ENCODE measurements around the gene SRSF10. TPM values are rescaled to one million over a fixed set of nuclear protein-coding genes. Genes with fewer than 3 reads are reported as not detected.

The SRSF10 gene
- polyA plus RNA-seq, 1 donor (not counting 4 experiments of a cell fraction or from before 2014, with no cell fraction given), result 116 TPM

DNA sequence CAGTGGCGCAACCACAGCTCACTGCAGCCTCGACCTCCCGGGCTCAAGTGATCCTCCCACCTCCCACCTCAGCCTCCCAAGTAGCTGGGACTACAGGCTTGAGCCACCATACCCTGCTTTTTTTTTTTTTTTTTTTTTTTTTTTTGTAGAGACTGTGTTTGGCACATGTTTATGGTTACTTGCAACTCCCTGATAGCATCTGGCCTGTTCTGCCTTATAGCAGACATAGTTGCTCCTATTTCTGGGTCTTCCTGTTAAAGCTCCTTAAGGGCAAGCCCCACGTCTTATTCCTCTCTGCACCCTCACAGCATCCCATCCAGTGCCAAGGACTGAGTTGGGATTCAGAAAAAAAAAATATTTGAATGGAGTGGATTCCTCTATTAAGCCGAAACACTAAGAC is 49.9 kb downstream of the SRSF10 start:
- Histone ChIP-seq H3K36me3 (ENCODE audit: control insufficient read depth in 2 of 2, extremely low read depth in 1 of 2, insufficient read depth in 2 of 2, low read length in 2 of 2) (no peaks in the 10 kb centered on the region), H3K4me1 (ENCODE audit: control insufficient read depth, extremely low read depth, insufficient read depth, low read length) (peaks cover 3% of the 10 kb centered on the region), H3K4me2 (ENCODE audit: control insufficient read depth, extremely low read depth, insufficient read depth, low read depth, low read length) (no peak overlapping the region), H4K20me1 (ENCODE audit: control insufficient read depth, extremely low read depth, insufficient read depth, low read length) (no peaks in the 10 kb centered on the region), H3K4me3 (ENCODE audit: control insufficient read depth in 2 of 3, extremely low read depth in 1 of 3, insufficient read depth in 2 of 3, low read depth in 1 of 3, low read length in 3 of 3) (no peak overlapping the region), H3K9me1 (ENCODE audit: control insufficient read depth, extremely low read depth, insufficient read depth, low read length) (no peaks in the 10 kb centered on the region), H2AFZ (ENCODE audit: control insufficient read depth, low read length) (no peak overlapping the region), H3K79me2 (ENCODE audit: control insufficient read depth, insufficient read depth, low read length) (no peaks in the 10 kb centered on the region), H3K9me3 (ENCODE audit: control insufficient read depth, low read depth, low read length) (no peaks in the 10 kb centered on the region), H3K27ac (ENCODE audit: control insufficient read depth, insufficient read depth, low read length) (no peak overlapping the region), H3K9ac (ENCODE audit: control insufficient read depth, extremely low read depth, insufficient read depth, low read length) (no peak overlapping the region), H3K27me3 (ENCODE audit: control insufficient read depth, extremely low read depth, insufficient read depth, low read length) (peaks cover 8% of the 10 kb centered on the region)
- dilution Hi-C loops (cut with MboI; ENCODE audit: extremely low pct_ligation_motif_present, low sequenced_read_pairs), result no loop called here
- FAIRE-seq (no peak), DNase-seq (ENCODE audit: low read depth, low spot score) (no peak)
- TF ChIP-seq, protein P1, sequence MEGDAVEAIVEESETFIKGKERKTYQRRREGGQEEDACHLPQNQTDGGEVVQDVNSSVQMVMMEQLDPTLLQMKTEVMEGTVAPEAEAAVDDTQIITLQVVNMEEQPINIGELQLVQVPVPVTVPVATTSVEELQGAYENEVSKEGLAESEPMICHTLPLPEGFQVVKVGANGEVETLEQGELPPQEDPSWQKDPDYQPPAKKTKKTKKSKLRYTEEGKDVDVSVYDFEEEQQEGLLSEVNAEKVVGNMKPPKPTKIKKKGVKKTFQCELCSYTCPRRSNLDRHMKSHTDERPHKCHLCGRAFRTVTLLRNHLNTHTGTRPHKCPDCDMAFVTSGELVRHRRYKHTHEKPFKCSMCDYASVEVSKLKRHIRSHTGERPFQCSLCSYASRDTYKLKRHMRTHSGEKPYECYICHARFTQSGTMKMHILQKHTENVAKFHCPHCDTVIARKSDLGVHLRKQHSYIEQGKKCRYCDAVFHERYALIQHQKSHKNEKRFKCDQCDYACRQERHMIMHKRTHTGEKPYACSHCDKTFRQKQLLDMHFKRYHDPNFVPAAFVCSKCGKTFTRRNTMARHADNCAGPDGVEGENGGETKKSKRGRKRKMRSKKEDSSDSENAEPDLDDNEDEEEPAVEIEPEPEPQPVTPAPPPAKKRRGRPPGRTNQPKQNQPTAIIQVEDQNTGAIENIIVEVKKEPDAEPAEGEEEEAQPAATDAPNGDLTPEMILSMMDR (optimal IDR thresholded peaks at IDR 0.05 in 1 of 3, IDR thresholded peaks at IDR 0.05 in 1 of 3, conservative IDR thresholded peaks at IDR 0.05 in 1 of 3; ENCODE audit: extremely low read depth in 1 of 3, insufficient read depth in 2 of 3, low read length in 3 of 3), result no peak
- TF ChIP-seq EZH2 (IDR thresholded peaks at IDR 0.05; ENCODE audit: low read length), result no peak

DNA sequence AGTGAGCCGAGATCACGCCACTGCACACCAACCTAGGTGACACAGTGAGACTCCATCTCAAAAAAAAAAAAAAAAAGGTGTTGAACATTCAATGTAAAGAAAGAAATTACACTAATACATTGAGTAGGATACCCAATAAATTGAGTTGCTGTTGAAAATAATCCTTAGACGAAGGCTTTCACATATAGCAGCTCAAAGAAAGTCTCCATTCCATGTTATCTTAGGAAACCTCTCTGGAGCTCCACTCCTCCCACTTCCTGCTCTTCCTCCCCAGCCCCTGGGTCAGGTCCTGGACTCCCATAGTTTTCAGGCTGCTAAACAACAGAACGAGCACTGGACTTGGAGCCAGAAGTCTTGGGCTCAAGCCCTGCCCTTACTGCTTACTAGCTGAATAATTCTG is 51.3 kb downstream of the SRSF10 start:
- no peaks in the 10 kb centered on the region for H3K9me3 ChIP-seq (ENCODE audit: control insufficient read depth, low read depth, low read length)
- no peaks in the 10 kb centered on the region for H3K9me1 ChIP-seq (ENCODE audit: control insufficient read depth, extremely low read depth, insufficient read depth, low read length)
- H3K36me3 ChIP-seq (ENCODE audit: control insufficient read depth in 2 of 2, extremely low read depth in 1 of 2, insufficient read depth in 2 of 2, low read length in 2 of 2), result no peaks in the 10 kb centered on the region
- H3K9ac ChIP-seq (ENCODE audit: control insufficient read depth, extremely low read depth, insufficient read depth, low read length), result no peak overlapping the region
- TF ChIP-seq, protein P1 (optimal IDR thresholded peaks at IDR 0.05 in 1 of 3, IDR thresholded peaks at IDR 0.05 in 1 of 3, conservative IDR thresholded peaks at IDR 0.05 in 1 of 3; ENCODE audit: extremely low read depth in 1 of 3, insufficient read depth in 2 of 3, low read length in 3 of 3), result no peak
- TF ChIP-seq EZH2 (IDR thresholded peaks at IDR 0.05; ENCODE audit: low read length), result no peak
- dilution Hi-C loops (cut with MboI; ENCODE audit: extremely low pct_ligation_motif_present, low sequenced_read_pairs), result no loop called here
- H4K20me1 ChIP-seq (ENCODE audit: control insufficient read depth, extremely low read depth, insufficient read depth, low read length), result no peaks in the 10 kb centered on the region
- H3K27ac ChIP-seq (ENCODE audit: control insufficient read depth, insufficient read depth, low read length), result no peak overlapping the region
- FAIRE-seq (no peak), DNase-seq (ENCODE audit: low read depth, low spot score) (no peak)
- H3K4me3 ChIP-seq (ENCODE audit: control insufficient read depth in 2 of 3, extremely low read depth in 1 of 3, insufficient read depth in 2 of 3, low read depth in 1 of 3, low read length in 3 of 3), result no peak overlapping the region
- peaks cover 3% of the 10 kb centered on the region for H3K4me1 ChIP-seq (ENCODE audit: control insufficient read depth, extremely low read depth, insufficient read depth, low read length)
- H3K27me3 ChIP-seq (ENCODE audit: control insufficient read depth, extremely low read depth, insufficient read depth, low read length), result peaks cover 7% of the 10 kb centered on the region
- H2AFZ ChIP-seq (ENCODE audit: control insufficient read depth, low read length), result no peak overlapping the region
- no peak overlapping the region for H3K4me2 ChIP-seq (ENCODE audit: control insufficient read depth, extremely low read depth, insufficient read depth, low read depth, low read length)
- no peaks in the 10 kb centered on the region for H3K79me2 ChIP-seq (ENCODE audit: control insufficient read depth, insufficient read depth, low read length)

All from keratinocyte (primary cell).